Measurements from ENCODE around the gene SH3BGRL2. TPM values are rescaled to one million over a fixed set of nuclear protein-coding genes. Genes with fewer than 3 reads are reported as not detected.

SH3BGRL2 gene
- 31.1 and 31.6 TPM in 2 replicates for total RNA-seq

GRCh38 chr6:79630883-79631692, at the start of gene SH3BGRL2:
TSS of gene SH3BGRL2 (plus strand) at chr6:79631329. CDS start at chr6:79631462, 133 bp downstream.
- no peak for TF ChIP-seq CTCF (IDR thresholded peaks at IDR 0.05; ENCODE audit: insufficient read depth, low read length, poor library complexity, severe bottlenecking)
- H3K4me3 ChIP-seq (ENCODE audit: low read depth, low read length) = peak within 1 kb of the TSS; percentile 97
- no peaks in the 10 kb centered on the region for H3K27me3 ChIP-seq (ENCODE audit: control insufficient read depth, insufficient read depth, low read length)
- no peaks in the 10 kb centered on the region for H3K36me3 ChIP-seq (ENCODE audit: control insufficient read depth, insufficient read depth, low read length)
- peak; percentile 28 for DNase-seq (ENCODE audit: low read depth)

GRCh38 chr6:79584332-79584731, 46.8 kb upstream of the SH3BGRL2 start:
- DNase-seq (ENCODE audit: low read depth) = no peak
- TF ChIP-seq CTCF (IDR thresholded peaks at IDR 0.05; ENCODE audit: insufficient read depth, low read length, poor library complexity, severe bottlenecking) = no peak
- no peak overlapping the region for H3K4me3 ChIP-seq (ENCODE audit: low read depth, low read length)
- H3K36me3 ChIP-seq (ENCODE audit: control insufficient read depth, insufficient read depth, low read length) = no peaks in the 10 kb centered on the region
- H3K27me3 ChIP-seq (ENCODE audit: control insufficient read depth, insufficient read depth, low read length) = no peaks in the 10 kb centered on the region

- peak; percentile 38 for TF ChIP-seq CTCF (IDR thresholded peaks at IDR 0.05; ENCODE audit: insufficient read depth, low read length, poor library complexity, severe bottlenecking)
- Histone ChIP-seq H3K27me3 (ENCODE audit: control insufficient read depth, insufficient read depth, low read length) (no peaks in the 10 kb centered on the region), H3K36me3 (ENCODE audit: control insufficient read depth, insufficient read depth, low read length) (no peaks in the 10 kb centered on the region), H3K4me3 (ENCODE audit: low read depth, low read length) (no peak overlapping the region)
- DNase-seq (ENCODE audit: low read depth) = no peak
Measured at GRCh38 chr6:79586548-79586947, 44.6 kb upstream of the SH3BGRL2 start.

- H3K36me3 ChIP-seq (ENCODE audit: control insufficient read depth, insufficient read depth, low read length) = no peaks in the 10 kb centered on the region
- DNase-seq (ENCODE audit: low read depth) = no peak
- no peak overlapping the region for H3K4me3 ChIP-seq (ENCODE audit: low read depth, low read length)
- no peak for TF ChIP-seq CTCF (IDR thresholded peaks at IDR 0.05; ENCODE audit: insufficient read depth, low read length, poor library complexity, severe bottlenecking)
- no peaks in the 10 kb centered on the region for H3K27me3 ChIP-seq (ENCODE audit: control insufficient read depth, insufficient read depth, low read length)
Measured at GRCh38 chr6:79589701-79590100, 41.4 kb upstream of the SH3BGRL2 start.

- DNase-seq (ENCODE audit: low read depth) = no peak
- TF ChIP-seq CTCF (IDR thresholded peaks at IDR 0.05; ENCODE audit: insufficient read depth, low read length, poor library complexity, severe bottlenecking) = no peak
- H3K27me3 ChIP-seq (ENCODE audit: control insufficient read depth, insufficient read depth, low read length) = no peaks in the 10 kb centered on the region
- no peak overlapping the region for H3K4me3 ChIP-seq (ENCODE audit: low read depth, low read length)
- H3K36me3 ChIP-seq (ENCODE audit: control insufficient read depth, insufficient read depth, low read length) = no peaks in the 10 kb centered on the region
Measured at GRCh38 chr6:79597155-79597554, 34.0 kb upstream of the SH3BGRL2 start.

- no peak overlapping the region for H3K4me3 ChIP-seq (ENCODE audit: low read depth, low read length)
- no peak for DNase-seq (ENCODE audit: low read depth)
- no peaks in the 10 kb centered on the region for H3K36me3 ChIP-seq (ENCODE audit: control insufficient read depth, insufficient read depth, low read length)
- no peak for TF ChIP-seq CTCF (IDR thresholded peaks at IDR 0.05; ENCODE audit: insufficient read depth, low read length, poor library complexity, severe bottlenecking)
- H3K27me3 ChIP-seq (ENCODE audit: control insufficient read depth, insufficient read depth, low read length) = no peaks in the 10 kb centered on the region
Measured at GRCh38 chr6:79598012-79598411, 33.1 kb upstream of the SH3BGRL2 start.

Measured in kidney epithelial cell (primary cell).